MM.1S (cell line): ENCODE measurements around the gene EBF3.

Experiments used
- DNase-seq: peaks from one replicate; pipeline ENCODE4 v3.0.0-alpha.2; 2015
- H2AFZ ChIP-seq: fragments of 300-600 bp; sonication (generic); 2 replicates; pipeline ENCODE4 v1.6.0; 2016; ENCODE audit warnings: antibody characterized with exemption, low read length
- H3F3A ChIP-seq: fragments of 300-600 bp; sonication (generic); 2 replicates; pipeline ENCODE4 v1.6.1; 2016; ENCODE audit warnings: mild to moderate bottlenecking, antibody characterized with exemption, low read length, moderate library complexity, mixed read lengths; ENCODE audit not compliant: insufficient read depth
- H3K27ac ChIP-seq: fragments of 300-600 bp; sonication (generic); 2 replicates; pipeline ENCODE4 v1.5.1; 2016; ENCODE audit warnings: mild to moderate bottlenecking, low read length
- H3K27me3 ChIP-seq: fragments of 300-600 bp; sonication (generic); replicated peaks from 2 replicates; pipeline ENCODE4 v1.6.0; 2016; ENCODE audit warnings: low read length; ENCODE audit not compliant: insufficient read depth
- H3K36me3 ChIP-seq: fragments of 300-600 bp; sonication (generic); replicated peaks from 2 replicates; pipeline ENCODE4 v1.6.1; 2016; ENCODE audit warnings: mild to moderate bottlenecking, low read length, mixed read lengths; ENCODE audit not compliant: insufficient read depth
- H3K4me1 ChIP-seq: fragments of 300-600 bp; sonication (generic); 2 replicates; pipeline ENCODE4 v1.6.1; 2016; ENCODE audit warnings: low read length, mixed read lengths
- H3K4me2 ChIP-seq: fragments of 300-600 bp; sonication (generic); 2 replicates; pipeline ENCODE4 v1.6.0; 2016; ENCODE audit warnings: low read depth, low read length
- H3K4me3 ChIP-seq: fragments of 300-600 bp; sonication (generic); 2 replicates; pipeline ENCODE4 v1.5.1; 2016; ENCODE audit warnings: low read length, mixed read lengths
- H3K79me2 ChIP-seq: fragments of 300-600 bp; sonication (generic); 2 replicates; pipeline ENCODE4 v1.6.1; 2016; ENCODE audit warnings: mixed run types, low read length, mixed read lengths
- H3K9ac ChIP-seq: fragments of 300-600 bp; sonication (generic); 2 replicates; pipeline ENCODE4 v1.6.1; 2016; ENCODE audit warnings: low read length, mixed read lengths
- H3K9me2 ChIP-seq: fragments of 300-600 bp; sonication (generic); replicated peaks from 2 replicates; pipeline ENCODE4 v1.6.1; 2016; ENCODE audit warnings: mild to moderate bottlenecking, low read length, mixed read lengths; ENCODE audit not compliant: insufficient read depth
- H3K9me3 ChIP-seq: fragments of 300-600 bp; sonication (generic); replicated peaks from 2 replicates; pipeline ENCODE4 v1.6.1; 2016; ENCODE audit warnings: mild to moderate bottlenecking, low read length, mixed read lengths; ENCODE audit not compliant: insufficient read depth
- H4K20me1 ChIP-seq: fragments of 300-600 bp; sonication (generic); 2 replicates; pipeline ENCODE4 v1.6.1; 2016; ENCODE audit warnings: mild to moderate bottlenecking, low read length, moderate library complexity, mixed read lengths; ENCODE audit not compliant: insufficient read depth
- EZH2 ChIP-seq: fragments of 300-600 bp; sonication (generic); optimal IDR thresholded peaks from 2 replicates; pipeline ENCODE3; 2017; ENCODE audit warnings: low read depth, mild to moderate bottlenecking, antibody characterized with exemption, low read length, mixed read lengths
- EZH2phosphoT487 ChIP-seq: fragments of 300-600 bp; sonication (generic); IDR thresholded peaks from 2 replicates; pipeline ENCODE4 v1.6.1; 2018; ENCODE audit warnings: antibody characterized with exemption, low read length
- TF ChIP-seq, protein P1 (sequence below): fragments of 300-600 bp; sonication (generic); IDR thresholded peaks from 2 replicates; pipeline ENCODE4 v1.5.1; 2016; ENCODE audit warnings: antibody characterized with exemption, low read length, mixed read lengths

Gene EBF3

DNA sequence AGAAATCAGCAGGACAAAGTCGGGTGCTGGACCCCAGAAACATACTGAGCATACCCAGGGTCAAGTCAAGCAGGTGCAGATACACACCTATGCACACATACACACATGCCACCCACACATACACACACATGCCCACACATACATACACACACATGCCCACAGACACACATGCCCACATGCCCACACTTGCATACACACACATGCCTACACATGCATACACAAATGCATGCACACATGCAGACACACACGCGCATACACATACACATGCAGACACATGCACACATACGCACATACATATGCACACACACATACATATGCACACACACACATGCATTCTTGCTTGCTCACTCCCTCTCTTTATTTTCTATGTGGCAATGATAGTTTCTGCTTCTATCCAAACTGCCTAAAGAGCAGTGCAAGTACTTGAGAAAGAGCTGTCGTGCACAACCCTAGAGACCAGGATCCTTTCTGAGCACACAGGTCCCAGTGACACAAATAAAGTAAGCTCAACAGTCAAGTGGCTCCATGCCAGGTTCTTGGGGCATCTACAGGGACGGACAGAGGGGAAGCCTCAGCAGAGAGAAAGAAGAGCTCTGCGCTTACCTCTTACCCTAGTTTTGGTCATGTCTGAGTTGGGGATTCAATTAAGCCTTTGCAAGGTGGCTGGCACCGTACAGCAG lies 83.7 kb downstream of the EBF3 start:
- H3K27me3 ChIP-seq, result no peaks in the 10 kb centered on the region
- H3K9me3 ChIP-seq, result no peaks in the 10 kb centered on the region
- TF ChIP-seq EZH2, result no peak
- no peak for TF ChIP-seq EZH2phosphoT487
- TF ChIP-seq, protein P1, sequence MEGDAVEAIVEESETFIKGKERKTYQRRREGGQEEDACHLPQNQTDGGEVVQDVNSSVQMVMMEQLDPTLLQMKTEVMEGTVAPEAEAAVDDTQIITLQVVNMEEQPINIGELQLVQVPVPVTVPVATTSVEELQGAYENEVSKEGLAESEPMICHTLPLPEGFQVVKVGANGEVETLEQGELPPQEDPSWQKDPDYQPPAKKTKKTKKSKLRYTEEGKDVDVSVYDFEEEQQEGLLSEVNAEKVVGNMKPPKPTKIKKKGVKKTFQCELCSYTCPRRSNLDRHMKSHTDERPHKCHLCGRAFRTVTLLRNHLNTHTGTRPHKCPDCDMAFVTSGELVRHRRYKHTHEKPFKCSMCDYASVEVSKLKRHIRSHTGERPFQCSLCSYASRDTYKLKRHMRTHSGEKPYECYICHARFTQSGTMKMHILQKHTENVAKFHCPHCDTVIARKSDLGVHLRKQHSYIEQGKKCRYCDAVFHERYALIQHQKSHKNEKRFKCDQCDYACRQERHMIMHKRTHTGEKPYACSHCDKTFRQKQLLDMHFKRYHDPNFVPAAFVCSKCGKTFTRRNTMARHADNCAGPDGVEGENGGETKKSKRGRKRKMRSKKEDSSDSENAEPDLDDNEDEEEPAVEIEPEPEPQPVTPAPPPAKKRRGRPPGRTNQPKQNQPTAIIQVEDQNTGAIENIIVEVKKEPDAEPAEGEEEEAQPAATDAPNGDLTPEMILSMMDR, result no peak

DNA sequence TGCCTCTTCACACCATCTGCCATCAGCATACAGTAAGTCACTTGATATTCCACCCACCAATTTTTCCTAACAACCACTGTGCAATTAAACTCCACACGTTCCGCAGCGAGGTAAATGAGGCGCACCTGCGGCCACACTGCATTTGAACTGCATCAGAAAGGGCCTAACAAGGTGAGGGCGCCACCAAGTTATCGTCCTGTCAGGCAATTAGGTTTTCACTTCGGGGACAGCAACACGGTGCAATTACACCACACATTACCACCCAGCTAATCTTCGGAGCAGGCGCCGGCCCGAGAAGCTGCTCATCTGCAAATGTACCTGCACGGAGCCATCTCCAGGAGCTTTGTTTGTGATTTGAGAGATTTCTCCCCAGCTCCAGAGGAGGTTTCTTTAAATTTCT lies 84.4 kb downstream of the EBF3 start:
- H2AFZ ChIP-seq, result no peak overlapping the region
- no peaks in the 10 kb centered on the region for H3K4me1 ChIP-seq
- H3K9me2 ChIP-seq, result no peaks in the 10 kb centered on the region
- H3K4me2 ChIP-seq, result no peak overlapping the region
- H3K27ac ChIP-seq, result no peak overlapping the region
- no peaks in the 10 kb centered on the region for H3K9me3 ChIP-seq
- no peak overlapping the region for H3K4me3 ChIP-seq
- no peak for TF ChIP-seq EZH2
- TF ChIP-seq EZH2phosphoT487, result no peak
- TF ChIP-seq, protein P1, result no peak
- no peaks in the 10 kb centered on the region for H3K27me3 ChIP-seq
- H3K36me3 ChIP-seq, result no peaks in the 10 kb centered on the region
- DNase-seq, result no peak
- H4K20me1 ChIP-seq, result no peaks in the 10 kb centered on the region
- H3F3A ChIP-seq, result no peaks in the 10 kb centered on the region
- no peak overlapping the region for H3K9ac ChIP-seq
- H3K79me2 ChIP-seq, result no peaks in the 10 kb centered on the region

More for the DNA sequence above, 83.7 kb downstream of the EBF3 start:
- no peak overlapping the region for H2AFZ ChIP-seq
- no peaks in the 10 kb centered on the region for H3K36me3 ChIP-seq
- no peaks in the 10 kb centered on the region for H3F3A ChIP-seq
- H3K4me3 ChIP-seq, result no peak overlapping the region
- H3K79me2 ChIP-seq, result no peaks in the 10 kb centered on the region
- no peak overlapping the region for H3K27ac ChIP-seq
- H3K9ac ChIP-seq, result no peak overlapping the region
- DNase-seq, result no peak
- H3K9me2 ChIP-seq, result no peaks in the 10 kb centered on the region
- no peaks in the 10 kb centered on the region for H3K4me1 ChIP-seq
- H3K4me2 ChIP-seq, result no peak overlapping the region
- H4K20me1 ChIP-seq, result no peaks in the 10 kb centered on the region

DNA sequence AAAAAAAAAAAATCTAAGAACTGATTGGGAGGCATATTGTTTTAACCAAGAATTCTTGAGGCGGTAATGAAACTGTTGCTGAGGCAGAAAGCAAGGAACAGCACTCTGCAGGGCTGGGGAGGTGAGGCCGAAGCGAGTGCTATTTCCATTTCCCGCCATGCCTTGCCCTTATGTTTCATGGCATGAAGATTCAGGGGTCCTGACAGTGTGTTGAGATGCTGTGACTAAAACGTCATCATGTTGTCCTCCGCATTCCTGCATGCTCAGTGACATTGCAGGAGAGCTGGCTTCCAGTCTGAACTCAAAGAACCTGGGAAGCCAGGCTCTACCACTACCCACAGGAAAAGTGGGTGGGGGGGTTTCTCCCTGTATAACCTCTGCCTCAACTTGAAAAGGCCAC lies 85.2 kb downstream of the EBF3 start:
- no peaks in the 10 kb centered on the region for H4K20me1 ChIP-seq
- DNase-seq, result no peak
- H3K79me2 ChIP-seq, result no peaks in the 10 kb centered on the region
- no peak overlapping the region for H3K4me2 ChIP-seq
- H3K9me3 ChIP-seq, result no peaks in the 10 kb centered on the region
- no peaks in the 10 kb centered on the region for H3K27me3 ChIP-seq
- no peaks in the 10 kb centered on the region for H3F3A ChIP-seq
- H2AFZ ChIP-seq, result no peak overlapping the region
- H3K27ac ChIP-seq, result no peak overlapping the region
- no peak overlapping the region for H3K4me3 ChIP-seq
- TF ChIP-seq EZH2phosphoT487, result no peak
- no peak for TF ChIP-seq EZH2
- TF ChIP-seq, protein P1, result no peak
- no peak overlapping the region for H3K9ac ChIP-seq
- no peaks in the 10 kb centered on the region for H3K36me3 ChIP-seq
- no peaks in the 10 kb centered on the region for H3K4me1 ChIP-seq
- no peaks in the 10 kb centered on the region for H3K9me2 ChIP-seq
